Measurements from ENCODE around the gene GABRD.
A peak's percentile ranks its signal among the peaks of the same experiment; 100 is the strongest.
"Not testable (repeated sequence)": the region's sequence is repeated elsewhere in the genome, so short reads cannot be mapped to it uniquely, and the experiment has no call there.

Gene GABRD

DNA sequence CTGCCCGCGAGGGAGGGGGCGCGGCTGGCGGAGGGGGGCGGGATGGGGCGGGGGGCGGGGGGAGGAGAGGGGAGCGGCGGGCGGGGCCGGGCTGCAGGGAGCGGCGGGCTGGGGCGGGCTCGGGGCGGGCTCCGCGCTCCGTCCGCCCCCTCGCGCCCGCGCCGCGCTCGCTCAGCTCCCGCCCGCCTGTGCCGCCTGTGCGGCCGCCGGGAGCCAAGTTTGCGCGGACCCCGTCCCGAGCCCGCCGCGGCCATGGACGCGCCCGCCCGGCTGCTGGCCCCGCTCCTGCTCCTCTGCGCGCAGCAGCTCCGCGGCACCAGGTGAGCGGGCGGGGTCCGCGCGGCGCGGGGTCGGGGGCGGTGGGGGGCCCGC lies at the start of gene GABRD:
GABRD (plus strand) TSS at position 174 of the 372 bp plus-strand sequence; CDS start at position 253, 79 bp downstream.
- peaks cover 6% of the 10 kb centered on the region for H3K36me3 Mint-ChIP-seq (ENCODE audit: insufficient read depth)
- H3K27ac Mint-ChIP-seq (ENCODE audit: low read depth): no peak within 1 kb of the TSS
- DNase-seq (ENCODE audit: low spot score in 2 of 2): no peak
- H3K27me3 Mint-ChIP-seq: peaks cover 92% of the 10 kb centered on the region
- peaks cover 5% of the 10 kb centered on the region for H3K4me1 Mint-ChIP-seq
- no peaks in the 10 kb centered on the region for H3K9me3 Mint-ChIP-seq
- peak within 1 kb of the TSS; percentile 75 for H3K4me3 Mint-ChIP-seq
- ATAC-seq (replicated peaks; ENCODE audit: extremely low read depth, poor library complexity, severe bottlenecking): no peak

DNA sequence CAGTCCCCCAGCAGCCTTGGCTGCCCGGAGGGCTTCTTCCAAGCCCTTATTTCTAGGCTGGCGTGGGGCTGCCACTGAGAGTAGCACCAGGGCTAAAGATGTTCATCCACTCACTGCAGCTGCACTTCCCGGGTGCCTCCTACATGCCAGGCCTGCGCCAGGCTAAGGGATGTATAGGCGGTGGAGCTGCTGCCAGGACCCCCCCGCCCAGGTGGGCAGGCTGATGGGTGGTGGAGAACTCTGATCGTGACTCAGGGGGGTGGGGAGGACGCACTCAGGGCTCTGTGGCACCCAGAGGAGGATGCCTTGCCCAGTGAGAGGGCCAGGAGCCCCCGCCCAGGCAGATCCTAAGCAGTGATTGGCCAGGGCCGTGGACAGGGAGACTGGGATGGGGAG lies 49.6 kb upstream of the GABRD start:
- Mint-ChIP-seq H3K4me1 (no peaks in the 10 kb centered on the region), H3K36me3 (ENCODE audit: insufficient read depth) (no peaks in the 10 kb centered on the region), H3K27ac (ENCODE audit: low read depth) (no peak overlapping the region), H3K27me3 (peaks cover 9% of the 10 kb centered on the region), H3K9me3 (no peaks in the 10 kb centered on the region), H3K4me3 (no peak overlapping the region)
- ATAC-seq (replicated peaks; ENCODE audit: extremely low read depth, poor library complexity, severe bottlenecking) (no peak), DNase-seq (ENCODE audit: low spot score in 2 of 2) (no peak)

GRCh38 chr1:1969953-1970716 lies 49.0 kb upstream of the GABRD start:
- no peaks in the 10 kb centered on the region for H3K4me1 Mint-ChIP-seq
- peaks cover 9% of the 10 kb centered on the region for H3K27me3 Mint-ChIP-seq
- H3K27ac Mint-ChIP-seq (ENCODE audit: low read depth): no peak overlapping the region
- no peaks in the 10 kb centered on the region for H3K9me3 Mint-ChIP-seq
- H3K4me3 Mint-ChIP-seq: no peak overlapping the region
- no peaks in the 10 kb centered on the region for H3K36me3 Mint-ChIP-seq (ENCODE audit: insufficient read depth)
- ATAC-seq (replicated peaks; ENCODE audit: extremely low read depth, poor library complexity, severe bottlenecking): no peak
- no peak for DNase-seq (ENCODE audit: low spot score in 2 of 2)

DNA sequence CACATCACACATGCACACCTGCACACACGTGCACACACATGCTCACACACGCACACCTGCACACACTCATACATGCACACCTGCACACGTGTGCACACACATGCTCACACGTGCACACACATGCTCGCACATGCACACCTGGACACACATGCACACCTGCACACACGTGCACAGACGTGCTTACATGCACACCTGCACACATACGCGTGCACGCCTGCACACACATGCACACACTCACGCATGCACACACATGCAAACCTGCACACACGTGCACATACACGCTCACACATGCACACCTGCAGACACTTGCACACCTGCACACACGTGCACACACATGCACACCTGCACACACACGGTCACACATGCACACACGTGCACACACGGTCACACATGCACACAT lies 48.1 kb upstream of the GABRD start:
- no peak overlapping the region for H3K4me3 Mint-ChIP-seq
- no peaks in the 10 kb centered on the region for H3K36me3 Mint-ChIP-seq (ENCODE audit: insufficient read depth)
- H3K27ac Mint-ChIP-seq (ENCODE audit: low read depth): no peak overlapping the region
- H3K27me3 Mint-ChIP-seq: peaks cover 9% of the 10 kb centered on the region
- H3K9me3 Mint-ChIP-seq: no peaks in the 10 kb centered on the region
- no peaks in the 10 kb centered on the region for H3K4me1 Mint-ChIP-seq
- DNase-seq (ENCODE audit: low spot score in 2 of 2): no peak
- no peak for ATAC-seq (replicated peaks; ENCODE audit: extremely low read depth, poor library complexity, severe bottlenecking)

DNA sequence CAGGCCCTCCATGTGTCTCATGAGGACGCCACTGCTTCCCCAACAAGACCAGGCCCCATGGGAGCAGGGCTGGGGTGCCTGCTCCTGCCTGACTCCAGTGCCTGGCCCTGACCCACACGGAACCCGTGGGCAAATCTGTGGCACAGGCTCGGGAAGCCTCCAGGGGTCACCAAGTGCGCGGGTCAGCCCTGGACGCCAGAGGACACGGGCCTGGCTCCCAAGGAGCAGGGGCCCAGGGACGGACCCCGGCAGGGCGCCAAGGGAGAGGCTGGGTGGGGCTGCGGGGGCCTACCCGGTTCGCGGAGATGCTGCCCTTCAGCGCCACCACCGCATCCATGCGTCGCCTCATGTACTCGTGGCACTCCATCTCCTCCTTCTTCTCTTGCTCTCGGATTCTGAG lies 47.5 kb upstream of the GABRD start:
- no peaks in the 10 kb centered on the region for H3K9me3 Mint-ChIP-seq
- no peak for DNase-seq (ENCODE audit: low spot score in 2 of 2)
- no peak overlapping the region for H3K4me3 Mint-ChIP-seq
- H3K27ac Mint-ChIP-seq (ENCODE audit: low read depth): no peak overlapping the region
- H3K27me3 Mint-ChIP-seq: peaks cover 9% of the 10 kb centered on the region
- no peak for ATAC-seq (replicated peaks; ENCODE audit: extremely low read depth, poor library complexity, severe bottlenecking)
- H3K4me1 Mint-ChIP-seq: no peaks in the 10 kb centered on the region
- no peaks in the 10 kb centered on the region for H3K36me3 Mint-ChIP-seq (ENCODE audit: insufficient read depth)

DNA sequence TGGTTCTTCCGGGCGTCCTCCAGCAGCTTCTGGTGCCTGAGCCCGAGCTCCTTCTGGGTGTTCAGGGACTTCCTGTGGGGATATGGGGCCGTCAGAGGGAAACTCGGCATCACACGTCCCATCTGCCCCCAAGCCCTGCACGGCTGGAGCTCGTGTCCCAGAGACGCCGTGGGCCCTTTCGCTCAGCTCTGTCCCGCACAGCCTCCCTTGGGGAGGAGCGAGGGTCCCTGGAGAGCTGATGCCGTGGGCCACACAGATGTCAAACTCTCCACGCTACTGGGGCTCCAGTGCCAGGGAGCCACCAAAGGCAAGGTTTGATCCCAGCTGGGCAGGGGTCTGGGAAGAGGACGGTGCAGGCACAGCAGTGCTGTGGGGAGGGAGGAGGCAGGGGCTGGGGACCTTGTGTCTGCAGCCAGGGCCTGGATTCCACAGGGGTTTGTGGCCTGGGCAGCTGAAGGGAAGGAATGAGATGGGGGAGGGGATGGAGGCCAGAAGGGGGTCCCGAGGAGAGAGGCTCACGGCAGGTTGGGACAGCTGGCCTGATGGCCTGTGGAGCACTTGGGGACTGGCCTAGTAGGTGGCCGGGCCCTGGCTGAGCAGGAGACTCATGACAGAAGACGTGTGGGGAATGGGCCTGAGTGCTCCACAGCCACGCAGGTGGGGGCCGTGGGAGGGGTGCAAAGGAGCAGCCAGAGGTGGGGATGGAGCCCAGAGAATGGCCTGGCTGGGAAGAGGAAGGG lies 46.0 kb upstream of the GABRD start:
- Mint-ChIP-seq H3K4me1 (no peaks in the 10 kb centered on the region), H3K9me3 (no peaks in the 10 kb centered on the region), H3K27ac (ENCODE audit: low read depth) (no peak overlapping the region), H3K36me3 (ENCODE audit: insufficient read depth) (no peaks in the 10 kb centered on the region), H3K4me3 (no peak overlapping the region), H3K27me3 (peaks cover 9% of the 10 kb centered on the region)
- DNase-seq (ENCODE audit: low spot score in 2 of 2) (no peak), ATAC-seq (replicated peaks; ENCODE audit: extremely low read depth, poor library complexity, severe bottlenecking) (no peak)

GRCh38 chr1:1973716-1974642 lies 45.2 kb upstream of the GABRD start:
- H3K27me3 Mint-ChIP-seq: peaks cover 9% of the 10 kb centered on the region
- H3K27ac Mint-ChIP-seq (ENCODE audit: low read depth): no peak overlapping the region
- DNase-seq (ENCODE audit: low spot score in 2 of 2) (no peak), ATAC-seq (replicated peaks; ENCODE audit: extremely low read depth, poor library complexity, severe bottlenecking) (no peak)
- no peaks in the 10 kb centered on the region for H3K9me3 Mint-ChIP-seq
- no peak overlapping the region for H3K4me3 Mint-ChIP-seq
- no peaks in the 10 kb centered on the region for H3K4me1 Mint-ChIP-seq
- no peaks in the 10 kb centered on the region for H3K36me3 Mint-ChIP-seq (ENCODE audit: insufficient read depth)

GRCh38 chr1:1974834-1975233 lies 44.3 kb upstream of the GABRD start:
- Mint-ChIP-seq H3K9me3 (no peaks in the 10 kb centered on the region), H3K27ac (ENCODE audit: low read depth) (no peak overlapping the region), H3K4me3 (no peak overlapping the region), H3K4me1 (no peaks in the 10 kb centered on the region), H3K27me3 (peaks cover 9% of the 10 kb centered on the region), H3K36me3 (ENCODE audit: insufficient read depth) (no peaks in the 10 kb centered on the region)
- DNase-seq (ENCODE audit: low spot score in 2 of 2) (no peak), ATAC-seq (replicated peaks; ENCODE audit: extremely low read depth, poor library complexity, severe bottlenecking) (no peak)

DNA sequence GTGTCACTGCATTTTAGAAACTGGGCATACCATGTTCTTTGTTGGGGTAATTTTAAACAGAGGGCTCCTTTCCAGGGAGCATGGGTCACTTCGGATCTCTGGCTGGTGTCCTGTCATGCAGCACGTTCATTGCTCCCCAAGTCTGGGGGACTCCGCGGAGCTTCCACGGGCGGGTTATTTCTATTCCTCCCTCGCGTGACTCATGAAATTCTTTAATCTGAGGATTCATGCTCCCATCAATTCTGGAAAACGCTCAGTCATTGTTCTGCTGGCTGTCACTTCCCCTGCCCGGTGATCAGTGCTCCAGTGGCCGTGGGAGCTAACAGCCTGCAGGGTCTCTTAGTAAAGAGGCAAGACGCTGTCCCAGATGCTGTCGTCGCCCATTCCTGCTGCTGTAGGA lies 43.6 kb upstream of the GABRD start:
- Mint-ChIP-seq H3K4me3 (no peak overlapping the region), H3K36me3 (ENCODE audit: insufficient read depth) (no peaks in the 10 kb centered on the region), H3K27me3 (peaks cover 9% of the 10 kb centered on the region), H3K4me1 (no peaks in the 10 kb centered on the region), H3K27ac (ENCODE audit: low read depth) (no peak overlapping the region), H3K9me3 (no peaks in the 10 kb centered on the region)
- DNase-seq (ENCODE audit: low spot score in 2 of 2): no peak
- no peak for ATAC-seq (replicated peaks; ENCODE audit: extremely low read depth, poor library complexity, severe bottlenecking)

DNA sequence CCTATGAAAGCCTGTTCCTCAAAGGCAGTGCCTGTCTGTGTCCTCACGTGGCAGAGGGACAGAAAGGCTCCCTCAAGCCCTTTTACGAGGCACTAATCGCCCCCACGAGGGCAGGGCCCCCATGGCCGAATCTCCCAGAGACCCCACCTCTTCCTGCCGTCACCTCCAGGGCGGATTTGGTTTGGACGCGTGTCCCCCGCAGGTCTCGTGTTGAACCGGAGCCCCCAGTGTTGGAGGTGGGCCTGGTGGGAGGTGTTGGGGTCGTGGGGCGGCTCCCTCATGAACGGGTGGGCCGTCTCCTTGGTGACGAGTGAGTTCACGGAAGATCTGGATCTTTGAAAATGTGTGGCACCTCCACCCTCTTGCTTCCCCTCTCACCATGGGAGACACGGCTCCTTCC lies 43.1 kb upstream of the GABRD start:
- Mint-ChIP-seq H3K4me1 (no peaks in the 10 kb centered on the region), H3K36me3 (ENCODE audit: insufficient read depth) (no peaks in the 10 kb centered on the region), H3K27me3 (peaks cover 9% of the 10 kb centered on the region), H3K27ac (ENCODE audit: low read depth) (no peak overlapping the region), H3K4me3 (no peak overlapping the region), H3K9me3 (no peaks in the 10 kb centered on the region)
- ATAC-seq (replicated peaks; ENCODE audit: extremely low read depth, poor library complexity, severe bottlenecking) (no peak), DNase-seq (ENCODE audit: low spot score in 2 of 2) (no peak)

DNA sequence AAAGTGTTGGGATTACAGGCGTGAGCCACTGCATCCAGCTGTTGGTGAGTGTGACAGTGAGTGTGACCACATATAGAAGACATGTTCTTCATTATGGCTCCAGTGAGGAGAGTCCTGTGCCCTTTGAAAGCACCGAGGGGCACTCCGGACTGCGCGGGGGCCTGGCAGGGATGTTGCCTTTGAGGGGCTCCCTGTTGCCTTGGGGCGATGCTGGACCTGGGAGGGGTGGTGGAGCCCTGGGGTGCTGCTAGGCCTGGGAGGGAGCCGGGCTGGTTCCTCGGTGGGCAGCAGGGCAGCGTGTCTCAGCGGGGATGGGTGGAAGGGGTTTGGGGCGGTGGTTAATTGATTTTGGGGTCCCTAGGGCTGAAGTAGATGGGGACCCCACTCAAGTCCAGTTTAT lies 41.0 kb upstream of the GABRD start:
- ATAC-seq (replicated peaks; ENCODE audit: extremely low read depth, poor library complexity, severe bottlenecking): no peak
- no peak for DNase-seq (ENCODE audit: low spot score in 2 of 2)
- H3K9me3 Mint-ChIP-seq: no peaks in the 10 kb centered on the region
- no peak overlapping the region for H3K4me3 Mint-ChIP-seq
- no peaks in the 10 kb centered on the region for H3K4me1 Mint-ChIP-seq
- H3K27me3 Mint-ChIP-seq: peaks cover 6% of the 10 kb centered on the region
- no peak overlapping the region for H3K27ac Mint-ChIP-seq (ENCODE audit: low read depth)
- H3K36me3 Mint-ChIP-seq (ENCODE audit: insufficient read depth): no peaks in the 10 kb centered on the region

- not testable (repeated sequence) for H3K9me3 Mint-ChIP-seq; DNase-seq (ENCODE audit: low spot score in 2 of 2); H3K4me3 Mint-ChIP-seq; H3K36me3 Mint-ChIP-seq (ENCODE audit: insufficient read depth); H3K4me1 Mint-ChIP-seq; H3K27ac Mint-ChIP-seq (ENCODE audit: low read depth); H3K27me3 Mint-ChIP-seq; ATAC-seq (replicated peaks; ENCODE audit: extremely low read depth, poor library complexity, severe bottlenecking)
These were observed 40.3 kb upstream of the GABRD start for GRCh38 chr1:1978690-1979481.
